LNCAP (cell line): Measurements from ENCODE around the gene NOSTRIN.

Source experiments
- TF ChIP-seq, protein P1 (sequence below): fragments of 450-650 bp; IDR thresholded peaks from 2 replicates; pipeline ENCODE4 v1.5.1; 2017; ENCODE audit warnings: mild to moderate bottlenecking

NOSTRIN gene

DNA sequence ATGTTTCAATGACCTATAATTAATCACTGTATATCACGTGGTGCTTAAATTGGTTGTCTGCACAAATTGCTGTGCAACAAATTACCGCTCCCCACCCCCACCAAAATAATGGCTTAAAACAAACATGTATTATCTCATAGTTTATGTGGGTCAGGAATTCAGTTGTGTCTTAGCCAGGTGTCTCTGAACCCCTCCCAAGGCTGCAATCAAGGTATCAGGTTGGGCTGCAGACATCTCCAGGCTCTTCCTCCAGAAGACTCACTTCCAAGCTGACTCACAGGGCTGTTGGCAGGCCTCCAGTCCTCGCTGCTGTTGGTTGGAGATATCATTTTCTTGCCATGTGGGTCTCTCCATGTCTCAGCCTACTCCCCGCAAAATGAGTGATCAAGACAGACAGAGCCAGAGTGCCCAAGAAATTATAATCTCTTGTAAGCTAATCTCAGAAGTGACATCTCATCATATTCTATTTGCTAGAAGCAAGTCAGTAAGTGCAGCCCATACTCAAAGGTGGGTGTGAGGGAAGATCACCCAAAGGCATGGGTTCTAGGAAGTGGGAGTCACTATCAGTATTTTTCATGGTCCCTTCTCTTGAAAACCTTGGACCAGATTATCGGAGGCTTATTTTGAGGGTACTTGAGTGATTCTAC lies 49.4 kb downstream of the NOSTRIN start:
- TF ChIP-seq, protein P1, sequence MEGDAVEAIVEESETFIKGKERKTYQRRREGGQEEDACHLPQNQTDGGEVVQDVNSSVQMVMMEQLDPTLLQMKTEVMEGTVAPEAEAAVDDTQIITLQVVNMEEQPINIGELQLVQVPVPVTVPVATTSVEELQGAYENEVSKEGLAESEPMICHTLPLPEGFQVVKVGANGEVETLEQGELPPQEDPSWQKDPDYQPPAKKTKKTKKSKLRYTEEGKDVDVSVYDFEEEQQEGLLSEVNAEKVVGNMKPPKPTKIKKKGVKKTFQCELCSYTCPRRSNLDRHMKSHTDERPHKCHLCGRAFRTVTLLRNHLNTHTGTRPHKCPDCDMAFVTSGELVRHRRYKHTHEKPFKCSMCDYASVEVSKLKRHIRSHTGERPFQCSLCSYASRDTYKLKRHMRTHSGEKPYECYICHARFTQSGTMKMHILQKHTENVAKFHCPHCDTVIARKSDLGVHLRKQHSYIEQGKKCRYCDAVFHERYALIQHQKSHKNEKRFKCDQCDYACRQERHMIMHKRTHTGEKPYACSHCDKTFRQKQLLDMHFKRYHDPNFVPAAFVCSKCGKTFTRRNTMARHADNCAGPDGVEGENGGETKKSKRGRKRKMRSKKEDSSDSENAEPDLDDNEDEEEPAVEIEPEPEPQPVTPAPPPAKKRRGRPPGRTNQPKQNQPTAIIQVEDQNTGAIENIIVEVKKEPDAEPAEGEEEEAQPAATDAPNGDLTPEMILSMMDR, result no peak

DNA sequence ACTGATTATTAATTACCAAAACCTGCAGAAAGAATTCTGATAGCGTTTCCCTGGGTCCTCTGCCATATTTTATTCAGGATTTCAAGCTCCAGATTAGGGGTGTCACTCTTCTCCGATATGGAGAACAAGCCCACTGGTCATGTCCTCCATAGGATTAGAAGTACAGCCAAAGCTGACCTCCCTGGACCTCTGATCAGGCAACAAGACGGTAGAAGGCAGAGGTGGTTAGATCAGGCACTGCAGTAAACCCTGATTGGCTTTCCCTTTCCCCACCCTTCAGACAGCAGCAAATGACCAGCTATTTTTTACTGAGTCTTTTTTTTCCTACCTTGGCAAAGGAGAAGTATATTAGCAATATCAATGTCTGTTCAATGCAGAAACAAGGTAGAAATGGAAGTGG lies 50.0 kb downstream of the NOSTRIN start:
- TF ChIP-seq, protein P1, result no peak

DNA sequence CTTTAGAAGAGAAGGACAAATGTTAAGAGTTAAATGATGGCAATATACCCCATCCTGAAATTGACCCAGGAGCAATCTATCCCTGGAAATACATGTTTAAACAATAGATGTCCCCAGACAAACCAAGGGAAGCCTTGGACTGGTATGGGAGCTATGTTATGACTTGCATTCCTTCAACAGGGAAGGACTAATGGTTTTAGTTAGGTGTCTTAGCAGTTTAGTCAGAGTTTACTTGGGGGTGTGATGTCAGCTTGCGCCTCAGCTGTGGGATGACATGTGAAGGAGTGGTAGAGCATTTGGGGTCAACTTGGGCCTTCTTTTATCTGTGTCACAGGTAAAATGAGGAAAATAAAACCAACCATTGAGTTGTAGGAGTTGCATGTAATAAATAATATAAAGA lies 51.0 kb downstream of the NOSTRIN start:
- TF ChIP-seq, protein P1, result no peak

DNA sequence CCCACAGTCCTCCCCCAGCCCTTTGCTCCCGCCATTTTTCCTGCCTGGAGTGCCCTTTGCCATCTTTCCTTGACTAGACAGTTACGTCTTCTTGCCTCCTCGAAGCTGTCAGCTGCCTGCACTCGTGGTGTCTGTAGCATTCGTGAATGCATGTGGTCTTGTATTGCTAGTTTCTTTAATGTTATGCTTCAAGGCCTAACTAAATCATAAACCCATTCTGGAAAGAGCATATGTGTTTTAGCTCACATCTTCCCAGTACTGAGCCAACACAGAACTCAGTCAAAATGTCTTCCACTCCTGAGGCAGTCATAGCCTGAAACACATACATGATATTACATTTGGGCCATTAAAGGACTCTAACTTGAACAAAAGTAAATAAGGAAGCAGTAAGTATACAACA lies 52.2 kb downstream of the NOSTRIN start:
- TF ChIP-seq, protein P1, result no peak

DNA sequence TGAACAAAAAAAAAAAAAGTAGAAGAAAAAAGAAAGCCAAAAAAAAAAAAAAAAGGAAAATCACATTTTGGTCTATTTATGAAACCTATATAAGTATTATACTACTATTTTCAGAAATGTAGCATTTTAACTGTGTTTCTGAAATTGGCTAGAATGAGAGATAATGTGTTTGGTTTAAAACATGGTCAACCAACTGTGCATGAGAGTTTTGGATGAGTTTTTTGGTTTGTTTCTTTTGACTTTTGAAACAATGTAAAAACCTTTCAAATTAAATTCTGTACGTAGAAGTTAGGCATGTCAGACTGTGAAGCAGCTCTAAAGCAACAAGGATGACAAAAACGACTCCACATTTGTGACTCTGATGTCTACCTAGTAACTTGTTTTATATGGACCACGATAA lies 53.2 kb downstream of the NOSTRIN start:
- TF ChIP-seq, protein P1, result no peak

DNA sequence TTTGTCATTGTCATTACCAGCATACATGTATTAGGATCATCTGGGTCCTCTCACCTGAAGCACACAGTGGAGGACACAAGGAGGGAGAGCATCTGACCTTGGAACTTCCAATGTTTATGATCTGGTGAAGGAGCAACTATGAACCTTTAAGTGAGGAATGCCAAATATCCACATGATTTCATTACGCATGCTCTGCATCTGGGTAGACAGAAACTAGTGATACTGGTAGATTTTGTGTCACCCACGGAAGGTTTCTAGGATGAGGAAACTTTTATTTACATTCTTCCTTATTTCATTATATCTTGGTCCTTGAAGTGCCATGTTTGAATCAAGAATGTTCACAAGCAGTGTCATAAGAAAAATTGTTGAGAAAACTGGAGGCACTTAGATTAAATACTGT lies 55.7 kb downstream of the NOSTRIN start:
- TF ChIP-seq, protein P1, result no peak

DNA sequence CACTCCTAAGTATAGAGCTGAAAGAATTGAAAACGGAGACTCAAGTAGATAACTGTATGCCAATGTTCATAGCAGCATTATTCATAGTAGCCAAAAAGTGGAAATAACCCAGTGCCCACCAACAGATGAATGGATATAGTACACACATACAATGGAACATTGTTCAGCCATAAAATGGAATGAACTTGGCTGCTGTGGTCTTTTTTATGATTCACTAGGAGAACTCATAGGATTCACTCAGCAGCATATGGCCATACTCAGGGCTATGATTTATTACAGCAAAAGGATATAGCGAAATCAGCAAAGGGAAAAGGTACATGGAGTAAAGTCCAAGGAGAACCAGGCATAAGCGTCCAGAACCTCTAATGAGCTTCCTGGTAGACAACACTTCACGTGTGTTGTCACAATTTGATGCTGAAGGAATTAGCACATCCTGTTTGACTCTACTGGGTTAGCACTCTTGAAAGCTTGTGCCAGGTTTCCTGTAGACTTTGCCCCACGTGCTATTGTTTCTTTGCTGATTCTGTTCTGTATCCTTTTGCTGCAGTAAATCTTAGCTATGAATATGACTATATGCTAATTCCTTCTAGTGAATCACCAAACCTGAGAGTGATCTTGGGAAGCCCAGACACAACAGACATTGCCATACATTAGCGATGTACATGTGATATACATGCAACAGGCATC lies 72.1 kb downstream of the NOSTRIN start:
- TF ChIP-seq, protein P1, result no peak
